PC-3 (cell line): Measurements from ENCODE around the gene TCF7.

Experiments
- EZH2phosphoT487 ChIP-seq: fragments of 300-600 bp; sonication (generic); IDR thresholded peaks from 2 replicates; pipeline ENCODE4 v1.6.1; 2018; ENCODE audit warnings: mild to moderate bottlenecking, antibody characterized with exemption, low read length, borderline replicate concordance
- TF ChIP-seq, protein P1 (sequence below): fragments of 300-600 bp; sonication (generic); conservative IDR thresholded peaks from 2 replicates; pipeline ENCODE4 v1.5.1; 2017; ENCODE audit warnings: antibody characterized with exemption, low read depth, mild to moderate bottlenecking, low read length

DNA sequence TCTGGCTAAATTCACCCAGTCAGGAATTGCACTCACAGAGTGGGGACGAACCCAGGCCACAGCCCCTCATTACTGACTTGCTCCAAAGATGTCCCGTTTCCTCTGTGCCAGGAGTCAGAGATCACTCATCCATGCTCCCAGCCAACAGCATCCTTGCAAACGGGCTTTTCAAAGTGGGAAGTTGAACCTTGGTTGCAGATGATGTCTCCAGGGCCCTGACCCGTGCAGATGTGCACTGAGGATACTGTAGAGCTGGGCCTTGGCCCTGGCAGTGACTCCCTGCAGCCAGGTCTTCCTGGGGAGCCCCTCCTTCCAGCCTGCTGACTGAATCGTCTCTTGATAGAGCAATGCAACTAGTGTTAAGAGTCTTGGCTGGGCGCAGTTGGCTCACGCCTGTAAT lies 22.3 kb downstream of the TCF7 start:
- TF ChIP-seq, protein P1, sequence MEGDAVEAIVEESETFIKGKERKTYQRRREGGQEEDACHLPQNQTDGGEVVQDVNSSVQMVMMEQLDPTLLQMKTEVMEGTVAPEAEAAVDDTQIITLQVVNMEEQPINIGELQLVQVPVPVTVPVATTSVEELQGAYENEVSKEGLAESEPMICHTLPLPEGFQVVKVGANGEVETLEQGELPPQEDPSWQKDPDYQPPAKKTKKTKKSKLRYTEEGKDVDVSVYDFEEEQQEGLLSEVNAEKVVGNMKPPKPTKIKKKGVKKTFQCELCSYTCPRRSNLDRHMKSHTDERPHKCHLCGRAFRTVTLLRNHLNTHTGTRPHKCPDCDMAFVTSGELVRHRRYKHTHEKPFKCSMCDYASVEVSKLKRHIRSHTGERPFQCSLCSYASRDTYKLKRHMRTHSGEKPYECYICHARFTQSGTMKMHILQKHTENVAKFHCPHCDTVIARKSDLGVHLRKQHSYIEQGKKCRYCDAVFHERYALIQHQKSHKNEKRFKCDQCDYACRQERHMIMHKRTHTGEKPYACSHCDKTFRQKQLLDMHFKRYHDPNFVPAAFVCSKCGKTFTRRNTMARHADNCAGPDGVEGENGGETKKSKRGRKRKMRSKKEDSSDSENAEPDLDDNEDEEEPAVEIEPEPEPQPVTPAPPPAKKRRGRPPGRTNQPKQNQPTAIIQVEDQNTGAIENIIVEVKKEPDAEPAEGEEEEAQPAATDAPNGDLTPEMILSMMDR, result no peak
- TF ChIP-seq EZH2phosphoT487, result no peak
